Urinary bladder (tissue), 4 donors: ENCODE measurements around the gene TNFRSF14. TPM values are rescaled to one million over a fixed set of nuclear protein-coding genes. Genes with fewer than 3 reads are reported as not detected.
A peak's percentile ranks its signal among the peaks of the same experiment; 100 is the strongest.

Experiments used
- DNase-seq: peaks from one replicate; pipeline ENCODE4 v3.0.0-alpha.2; 2015; ENCODE audit errors: extremely low spot score
- H3K27ac ChIP-seq: one replicate; pipeline ENCODE4 v1.5.1; 2013; ENCODE audit warnings: low read depth, mild to moderate bottlenecking, moderate library complexity
- H3K36me3 ChIP-seq: one replicate; pipeline ENCODE4 v1.6.1; 2013; ENCODE audit warnings: mild to moderate bottlenecking, moderate library complexity; ENCODE audit not compliant: insufficient read depth
- H3K4me1 ChIP-seq: one replicate; pipeline ENCODE4 v1.6.1; 2013; ENCODE audit warnings: mild to moderate bottlenecking, moderate library complexity; ENCODE audit not compliant: insufficient read depth
- H3K4me3 ChIP-seq: one replicate; pipeline ENCODE4 v1.5.1; 2013; ENCODE audit warnings: low read depth, low read length
- WGBS: extraction: QIAGEN DNeasy Blood & Tissue Kit; methylation state at CpG from one replicate; pipeline ENCODE4 v1.1.7; 2013; 5-methylcytosine and 5-hydroxymethylcytosine counted together
- polyA plus RNA-seq: library from polyadenylated mRNA; stranded (reverse); fragments of 200-250 nt; gene quantifications from one replicate; pipeline ENCODE4 v1.2.3, GENCODE V29; 2013
- total RNA-seq: library from RNA; depleted of rRNA; stranded (reverse); fragments of >200 nt; gene quantifications from one replicate; pipeline ENCODE4 v1.2.3, GENCODE V29; 2014
- donor health status: healthy with polysubstance abuse.
- donor health status: healthy.

Gene TNFRSF14
- total and polyA plus RNA-seq, 2 donors = 19.2 to 75.5 TPM

DNA sequence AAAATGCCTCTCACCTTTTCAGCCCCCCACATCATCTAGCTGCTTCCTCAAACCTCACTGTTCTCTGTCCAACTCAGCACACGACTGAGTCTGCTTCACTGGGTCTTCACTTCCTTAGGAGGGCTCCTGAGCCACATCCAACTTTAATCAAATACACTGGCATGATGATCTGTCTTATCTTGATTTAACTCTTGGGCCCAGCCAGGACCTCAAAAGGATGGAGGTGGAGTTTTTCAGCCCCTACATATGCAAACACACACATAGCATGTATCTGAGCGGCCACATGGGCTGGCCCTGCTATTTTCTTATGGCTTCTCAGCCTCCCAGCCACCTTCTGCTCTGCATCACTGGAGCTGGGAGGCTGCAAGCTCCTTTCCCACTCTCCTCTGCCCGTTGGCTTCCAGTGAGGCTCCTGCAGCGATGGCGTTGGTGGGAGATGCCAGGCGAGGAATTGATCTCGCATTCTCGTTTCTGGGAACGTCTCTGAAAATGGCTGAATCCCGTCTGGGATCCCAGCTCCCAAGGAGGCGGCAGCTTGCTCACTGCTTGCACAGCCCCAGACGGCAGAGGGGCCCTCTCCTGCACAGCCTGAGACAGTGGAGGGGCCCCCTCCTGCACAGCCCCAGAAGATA lies 28.6 kb downstream of the TNFRSF14 start:
- 25% methylated on average over 12 of the region's 12 CpGs for WGBS
- no peaks in the 10 kb centered on the region for H3K36me3 ChIP-seq
- H3K27ac ChIP-seq = peak overlapping the region; percentile 92
- peak overlapping the region; percentile 73 for H3K4me3 ChIP-seq
- no peaks in the 10 kb centered on the region for H3K4me1 ChIP-seq
- DNase-seq = no peak

DNA sequence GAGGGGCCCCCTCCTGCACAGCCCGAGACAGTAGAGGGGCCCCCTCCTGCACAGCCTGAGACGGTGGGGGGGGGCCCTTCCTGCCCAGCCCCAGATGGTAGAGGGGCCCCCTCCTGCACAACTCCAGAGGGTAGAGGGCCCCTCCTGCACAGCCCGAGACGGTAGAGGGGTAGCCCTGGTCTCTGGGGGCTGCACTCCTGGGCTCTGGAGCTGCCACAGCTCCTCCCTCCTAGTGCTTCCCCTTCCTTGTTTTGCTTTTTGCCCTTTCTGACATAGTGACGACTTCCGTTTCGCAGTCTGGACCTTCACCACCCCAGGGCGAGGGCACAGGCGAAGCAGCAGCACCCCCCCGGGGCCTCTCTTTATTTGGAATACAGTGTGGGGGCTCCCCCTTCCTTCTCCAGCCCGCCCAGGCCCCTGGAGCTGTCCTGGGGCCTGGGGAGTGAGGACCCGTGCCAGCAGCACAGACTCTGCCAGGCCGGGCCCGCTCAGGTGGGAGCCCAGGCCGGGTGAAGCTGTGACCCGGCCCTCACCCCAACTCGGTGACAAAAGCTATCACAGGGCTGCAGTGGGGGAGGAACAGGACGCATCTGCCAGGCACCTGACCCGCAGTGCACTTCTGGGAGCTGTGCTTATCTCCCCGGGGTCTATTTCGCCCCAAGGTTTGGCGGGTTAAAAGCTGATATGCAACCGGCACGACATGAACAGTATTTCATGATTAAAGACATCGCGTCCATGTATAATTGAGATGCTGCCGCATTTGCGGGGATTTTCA lies 29.3 kb downstream of the TNFRSF14 start:
- Histone ChIP-seq H3K36me3 (no peaks in the 10 kb centered on the region), H3K4me3 (peak overlapping the region; percentile 73), H3K4me1 (no peaks in the 10 kb centered on the region), H3K27ac (peak overlapping the region; percentile 92)
- under 1% methylated on average over 28 of the region's 28 CpGs for WGBS
- no peak for DNase-seq

DNA sequence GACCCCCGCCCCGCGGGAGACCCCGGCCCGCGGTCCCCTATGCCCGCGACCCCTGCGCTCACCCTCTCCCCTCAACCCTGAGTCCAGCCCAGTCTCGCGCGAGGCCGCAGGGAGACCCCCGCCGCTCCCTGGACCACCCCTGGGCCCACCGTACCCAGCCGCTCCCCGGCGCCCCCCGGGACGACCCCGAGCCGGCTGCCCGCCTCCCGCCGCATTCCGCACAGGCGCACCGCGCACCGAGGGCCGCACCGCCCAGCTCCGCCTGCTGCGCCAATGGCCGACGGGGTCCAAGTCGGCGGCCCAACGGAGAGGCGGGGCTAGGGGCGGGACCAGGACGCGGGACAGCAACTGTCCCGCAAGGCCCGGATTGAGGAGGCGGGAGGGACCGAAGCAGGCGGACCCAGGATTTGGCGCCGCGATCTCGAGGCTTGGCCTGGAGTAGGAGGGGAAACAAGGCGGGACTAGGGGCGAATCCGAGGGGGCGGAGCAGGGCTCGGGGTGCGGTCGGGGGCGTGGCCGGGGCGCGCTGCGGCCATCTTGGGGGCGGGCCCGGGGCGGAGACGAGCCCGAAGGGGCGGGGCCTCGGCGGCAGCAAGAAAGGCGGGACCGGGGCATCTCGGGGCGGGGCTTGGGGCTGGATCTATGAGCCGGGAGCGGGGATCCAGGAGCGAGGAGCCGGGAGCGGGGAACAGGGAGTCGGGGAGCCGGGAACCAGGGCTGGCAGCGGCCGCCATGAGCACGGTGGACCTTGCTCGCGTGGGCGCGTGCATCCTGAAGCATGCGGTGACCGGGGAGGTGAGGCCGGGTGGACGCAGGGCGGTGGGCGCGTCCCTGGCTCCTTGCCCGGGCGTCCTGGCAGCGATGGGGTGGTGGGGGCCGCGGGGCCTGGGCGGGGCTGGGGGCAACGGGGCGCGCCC lies 30.2 kb downstream of the TNFRSF14 start, which contains the start of gene PRXL2B:
TSS of gene PRXL2B (plus strand) at position 624 of the 917 bp plus-strand sequence. CDS start at position 733, 109 bp downstream.
- Histone ChIP-seq H3K4me3 (peak within 1 kb of the TSS; percentile 73), H3K27ac (peak within 1 kb of the TSS; percentile 92), H3K36me3 (no peaks in the 10 kb centered on the region), H3K4me1 (no peaks in the 10 kb centered on the region)
- DNase-seq = peak; percentile 96
- under 1% methylated on average over 107 of the region's 107 CpGs for WGBS

DNA sequence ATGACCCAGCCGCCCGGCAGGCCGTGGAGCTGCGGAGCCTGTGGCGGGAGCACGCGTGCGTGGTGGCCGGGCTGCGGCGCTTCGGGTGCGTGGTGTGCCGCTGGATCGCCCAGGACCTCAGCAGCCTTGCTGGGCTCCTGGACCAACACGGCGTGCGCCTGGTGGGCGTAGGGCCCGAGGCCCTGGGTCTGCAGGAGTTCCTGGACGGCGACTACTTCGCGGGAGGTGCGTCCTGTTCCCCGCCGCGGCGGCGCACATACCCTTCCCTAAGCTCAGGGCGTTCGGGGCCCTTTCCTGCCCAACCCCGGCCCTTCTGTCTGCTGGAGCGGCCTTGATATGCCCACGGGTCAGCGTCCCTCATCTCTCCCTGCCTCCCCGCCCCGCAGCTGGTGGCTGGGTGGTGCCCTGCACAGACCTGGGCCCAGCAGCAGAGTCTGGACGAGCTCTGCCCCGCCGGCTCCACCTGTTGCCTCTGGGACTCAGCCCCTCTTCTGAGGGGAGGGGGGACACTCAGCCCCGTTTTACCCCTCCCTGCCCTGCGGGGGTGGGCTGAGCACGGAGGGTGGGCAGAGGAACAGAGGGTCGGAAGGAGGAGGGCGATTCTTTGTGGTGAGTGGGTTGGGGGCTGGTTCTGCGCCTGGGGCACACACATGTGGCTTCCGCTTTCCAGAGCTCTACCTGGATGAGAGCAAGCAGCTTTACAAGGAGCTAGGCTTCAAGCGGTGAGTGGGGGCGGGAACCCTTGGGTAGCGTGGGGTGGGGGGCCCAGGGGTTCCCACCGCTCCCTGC lies 31.1 kb downstream of the TNFRSF14 start:
- whole genome bisulfite sequencing = 10% methylated on average over 52 of the region's 52 CpGs
- Histone ChIP-seq H3K4me1 (no peaks in the 10 kb centered on the region), H3K27ac (no peak overlapping the region), H3K4me3 (peak overlapping the region; percentile 73), H3K36me3 (no peaks in the 10 kb centered on the region)
- no peak for DNase-seq

DNA sequence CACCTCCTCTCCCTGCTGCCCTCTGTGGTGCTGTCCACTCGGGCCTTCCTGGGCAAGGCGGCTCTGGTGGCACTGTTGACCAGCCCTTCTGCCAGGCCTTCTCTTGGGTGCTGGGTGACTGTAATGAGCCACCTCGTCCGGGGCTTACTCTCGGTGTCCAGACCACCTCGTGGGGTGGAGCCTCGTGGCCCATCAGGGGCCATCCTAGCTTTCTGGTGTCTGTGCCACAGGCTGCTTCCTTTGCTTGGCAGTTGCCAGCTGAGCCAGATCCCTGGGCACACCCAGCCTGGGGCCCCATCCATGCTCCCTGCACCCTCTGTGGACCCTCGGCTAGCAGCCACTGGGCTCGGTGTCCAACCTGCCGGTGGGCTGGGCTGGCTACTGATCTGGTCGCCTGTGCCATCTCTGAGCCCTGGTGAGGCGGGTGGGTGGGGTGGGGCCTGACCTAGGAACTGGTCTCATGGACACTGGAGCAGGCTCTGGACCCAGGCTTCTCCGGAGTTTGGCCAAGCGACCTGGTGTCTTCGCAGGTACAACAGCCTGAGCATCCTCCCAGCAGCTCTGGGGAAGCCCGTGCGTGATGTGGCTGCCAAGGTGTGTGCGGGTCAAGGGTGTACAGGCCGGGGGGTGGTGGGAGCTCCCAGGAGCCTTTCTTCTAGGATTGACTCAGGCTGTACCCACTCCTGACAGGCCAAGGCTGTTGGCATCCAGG lies 31.8 kb downstream of the TNFRSF14 start:
- no peak for DNase-seq
- Histone ChIP-seq H3K4me3 (no peak overlapping the region), H3K4me1 (no peaks in the 10 kb centered on the region), H3K36me3 (no peaks in the 10 kb centered on the region), H3K27ac (no peak overlapping the region)
- 85% methylated on average over 19 of the region's 19 CpGs for WGBS

DNA sequence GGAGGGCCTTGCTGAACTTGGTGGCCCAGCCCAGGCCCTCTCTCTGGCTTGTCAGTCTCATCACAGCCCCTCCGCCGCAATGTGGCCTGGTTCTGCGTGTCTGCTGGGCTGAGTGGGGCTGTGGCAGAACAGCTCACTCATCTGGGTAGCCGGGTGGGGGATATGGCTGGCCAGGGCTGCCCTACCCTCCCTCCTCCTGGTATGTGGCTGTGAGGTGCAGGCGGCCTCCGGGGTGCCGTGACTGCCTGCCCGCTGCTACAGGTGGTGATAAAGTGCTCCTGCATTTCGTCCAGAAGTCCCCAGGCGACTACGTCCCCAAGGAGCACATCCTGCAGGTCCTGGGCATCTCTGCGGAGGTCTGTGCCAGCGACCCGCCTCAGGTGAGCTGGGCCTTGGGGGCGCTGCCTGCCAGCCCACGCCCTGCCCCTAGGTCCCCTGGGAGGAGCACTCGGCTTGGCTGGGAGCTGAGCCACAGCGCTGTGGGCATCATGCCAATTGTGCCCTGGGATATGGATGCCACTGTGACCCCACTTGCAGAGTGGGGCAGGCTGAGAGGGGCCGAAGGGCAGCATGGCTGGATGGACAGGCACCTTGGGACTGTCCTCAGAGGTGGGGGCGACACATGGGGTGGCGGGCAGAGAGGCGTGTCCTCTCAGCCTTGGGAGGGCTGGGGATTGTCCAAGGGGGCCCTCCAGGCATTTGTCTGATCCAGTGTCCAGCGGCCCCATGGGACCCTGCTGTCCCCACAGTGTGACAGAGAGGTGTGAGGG lies 32.7 kb downstream of the TNFRSF14 start:
- Histone ChIP-seq H3K36me3 (no peaks in the 10 kb centered on the region), H3K27ac (no peak overlapping the region), H3K4me3 (no peak overlapping the region), H3K4me1 (no peaks in the 10 kb centered on the region)
- 89% methylated on average over 23 of the region's 23 CpGs for WGBS
- DNase-seq = no peak

DNA sequence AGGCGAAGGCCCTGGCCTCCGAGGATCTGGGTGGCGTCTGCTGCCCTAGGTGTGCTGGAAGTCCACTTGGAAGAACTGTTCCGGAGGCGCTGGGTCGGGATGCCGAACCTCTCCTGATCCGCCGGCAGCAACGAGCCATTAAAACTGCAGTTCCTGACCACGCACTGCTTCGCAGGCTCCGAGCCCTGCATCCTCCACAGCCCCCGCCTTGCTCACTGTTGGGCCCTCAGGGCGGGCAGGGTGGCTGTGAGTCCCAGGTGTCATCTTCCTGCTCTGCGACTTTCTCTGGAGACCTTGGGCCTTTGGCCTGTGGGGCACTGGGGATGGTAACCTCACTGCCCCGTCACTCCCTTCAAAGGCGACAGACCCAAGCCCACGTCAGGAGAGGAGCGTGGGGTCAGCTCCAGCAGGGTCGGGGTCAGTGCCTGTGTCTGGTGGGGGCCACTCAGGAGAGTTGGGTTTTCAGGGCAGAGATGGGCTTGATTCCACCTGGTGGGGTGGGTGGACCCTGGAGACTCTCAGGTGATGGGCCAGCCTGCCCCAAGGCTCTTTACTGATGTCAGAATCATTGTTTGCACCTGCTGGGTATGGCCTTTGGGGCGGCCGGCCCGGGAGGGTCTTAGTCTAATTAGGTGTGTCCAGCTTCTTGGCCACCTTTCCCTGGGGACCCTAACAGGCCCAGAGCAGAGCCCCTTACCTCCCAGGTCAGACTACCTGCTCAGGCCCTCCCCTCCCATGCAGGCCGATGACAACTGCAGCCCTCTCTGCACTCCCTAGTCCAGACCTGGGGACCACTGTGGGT lies 33.5 kb downstream of the TNFRSF14 start:
- no peak overlapping the region for H3K4me3 ChIP-seq
- H3K27ac ChIP-seq = no peak overlapping the region
- 95% methylated on average over 25 of the region's 25 CpGs for WGBS
- H3K36me3 ChIP-seq = no peaks in the 10 kb centered on the region
- no peaks in the 10 kb centered on the region for H3K4me1 ChIP-seq
- DNase-seq = no peak

DNA sequence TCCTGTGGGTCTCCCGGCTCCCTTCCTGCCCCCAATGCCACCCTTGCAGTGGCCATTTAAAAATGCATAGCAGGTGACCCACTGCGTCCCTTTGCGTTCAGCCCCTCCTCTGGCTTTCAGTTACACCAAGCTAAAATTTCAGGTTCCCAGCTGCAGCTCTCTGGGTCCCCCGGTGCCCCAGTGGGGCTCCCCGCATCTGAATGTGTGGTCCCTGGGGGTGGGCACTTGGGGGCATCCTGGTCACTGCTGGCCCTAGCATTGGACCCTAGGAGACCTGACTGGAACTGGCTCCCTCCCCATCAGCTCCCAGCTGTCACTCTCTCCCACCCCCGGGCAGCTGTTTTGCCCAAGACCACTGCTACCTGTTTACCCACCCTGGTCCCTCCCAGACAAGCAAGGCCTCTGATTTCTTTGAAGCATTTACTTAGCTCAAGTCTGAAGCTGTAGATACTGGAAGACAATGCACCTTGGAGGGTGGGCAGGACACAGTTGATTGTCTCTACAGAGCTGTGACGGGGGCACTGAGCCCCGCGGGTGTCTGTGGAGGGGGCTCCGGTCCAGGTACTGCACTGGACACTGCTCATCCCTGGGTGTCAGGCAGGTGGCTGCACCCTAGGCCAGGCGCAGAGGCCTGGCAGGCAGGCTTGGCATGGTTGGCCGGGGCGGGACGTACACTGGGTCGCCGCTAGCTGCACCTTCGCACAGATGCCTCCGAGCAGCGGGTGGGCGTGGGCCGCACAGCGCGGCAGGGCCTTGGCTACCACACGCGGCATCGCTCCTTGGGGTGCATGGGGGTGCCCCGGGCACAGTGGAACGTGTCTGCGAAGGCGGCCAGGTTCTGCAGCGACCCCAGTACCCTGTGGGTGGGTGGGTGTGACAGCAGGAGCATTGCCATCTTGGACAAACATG lies 34.3 kb downstream of the TNFRSF14 start:
- Histone ChIP-seq H3K4me1 (no peaks in the 10 kb centered on the region), H3K36me3 (no peaks in the 10 kb centered on the region), H3K27ac (no peak overlapping the region), H3K4me3 (no peak overlapping the region)
- DNase-seq = no peak
- WGBS = 96% methylated on average over 31 of the region's 31 CpGs

DNA sequence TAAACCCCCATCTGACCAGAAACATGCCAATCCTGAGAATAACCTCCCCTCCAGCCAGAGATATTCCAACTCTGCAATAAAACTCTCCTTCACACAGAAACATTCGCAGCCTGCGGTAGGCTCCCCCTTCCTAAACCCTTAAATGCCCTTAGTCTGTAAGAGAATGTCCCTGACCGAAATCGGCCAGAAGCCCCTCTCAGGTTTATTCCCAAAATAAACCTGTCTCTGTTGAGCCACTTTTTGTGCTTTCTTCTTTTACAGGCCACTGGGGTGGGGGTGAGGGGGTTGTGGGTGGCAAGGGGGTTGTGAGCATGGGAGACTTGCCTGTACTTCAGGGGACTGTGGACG lies 35.0 kb downstream of the TNFRSF14 start:
- no peak for DNase-seq
- H3K36me3 ChIP-seq = no peaks in the 10 kb centered on the region
- no peak overlapping the region for H3K4me3 ChIP-seq
- WGBS = 90% methylated on average over 5 of the region's 5 CpGs
- H3K27ac ChIP-seq = no peak overlapping the region
- H3K4me1 ChIP-seq = no peaks in the 10 kb centered on the region

DNA sequence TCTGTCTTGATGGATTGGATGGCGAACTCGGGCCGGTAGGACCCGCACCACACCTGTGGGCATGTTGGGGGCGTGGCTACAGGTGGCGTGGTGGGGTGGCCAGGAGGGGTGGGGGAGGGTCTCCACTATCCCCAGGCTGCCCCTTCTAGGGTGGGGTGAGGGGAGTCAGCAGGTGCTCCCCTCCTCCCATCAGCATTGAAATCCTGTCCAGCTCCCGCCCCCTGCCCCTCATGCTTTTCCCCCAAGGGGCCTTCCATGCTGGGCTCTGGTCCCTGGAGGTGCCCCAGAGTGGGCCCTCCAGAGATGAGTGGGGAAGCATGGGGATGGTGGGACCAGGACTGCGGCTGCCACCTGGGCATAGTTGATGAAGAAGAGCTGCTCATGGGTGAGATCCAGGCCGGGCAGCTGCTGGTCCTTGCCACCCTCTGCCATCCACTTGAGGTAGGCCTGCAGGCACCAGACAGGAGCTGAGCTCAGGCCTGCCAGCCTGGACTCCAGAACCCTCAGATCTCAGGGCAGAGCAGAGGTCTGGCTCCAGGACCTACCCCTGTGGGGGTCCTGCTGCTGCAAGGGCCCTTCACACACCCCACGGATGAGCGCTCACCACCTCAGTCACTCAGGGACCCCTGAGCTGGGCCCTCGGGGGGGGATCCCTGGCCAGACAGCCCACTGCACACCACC lies 35.5 kb downstream of the TNFRSF14 start:
- no peaks in the 10 kb centered on the region for H3K4me1 ChIP-seq
- DNase-seq = no peak
- no peak overlapping the region for H3K4me3 ChIP-seq
- 94% methylated on average over 12 of the region's 12 CpGs for WGBS
- H3K36me3 ChIP-seq = no peaks in the 10 kb centered on the region
- H3K27ac ChIP-seq = no peak overlapping the region
